OCI-LY7 (cell line): Measurements from ENCODE around the gene TXNRD1. TPM values are rescaled to one million over a fixed set of nuclear protein-coding genes. Genes with fewer than 3 reads are reported as not detected.

Experiments
- BruUV-seq: library from RNA; stranded (reverse); fragments of 400-500 nt; replicated peaks from 2 replicates; lab custom pipeline; 2021; lab: Mats Ljungman, UMichigan
- CTCF ChIA-PET: fragments of 300-600 bp; sonication (Branson Sonifier 250); formaldehyde crosslinking; loops from one replicate; lab custom pipeline; 2022; ENCODE audit warnings: antibody characterized with exemption; ENCODE audit not compliant: unreplicated experiment; lab: Charles Lee
- POLR2A ChIA-PET: fragments of 300-600 bp; sonication (Branson Sonifier 250); formaldehyde crosslinking; loops from one replicate; lab custom pipeline; 2022; ENCODE audit warnings: antibody characterized with exemption; lab: Charles Lee
- DNase-seq: peaks from one replicate; pipeline ENCODE4 v3.0.0-alpha.2; 2015; ENCODE audit warnings: low spot score
- H2AFZ ChIP-seq: fragments of 200-600 bp; sonication (generic), shearing (Covaris generic); 2 replicates; pipeline ENCODE4 v1.6.1; 2014; ENCODE audit warnings: mild to moderate bottlenecking, antibody characterized with exemption, low read length, moderate library complexity
- H3K27ac ChIP-seq: fragments of 200-600 bp; sonication (generic); 2 replicates; pipeline ENCODE4 v1.5.1; 2014; ENCODE audit warnings: mixed run types, low read depth, mild to moderate bottlenecking, moderate library complexity, low read length, inconsistent platforms; ENCODE audit not compliant: poor library complexity, severe bottlenecking
- H3K36me3 ChIP-seq: fragments of 200-600 bp; sonication (generic); 2 replicates; pipeline ENCODE4 v1.6.1; 2014; ENCODE audit warnings: mild to moderate bottlenecking, antibody characterized with exemption, low read length, moderate library complexity, mixed read lengths; ENCODE audit not compliant: insufficient read depth
- H3K4me1 ChIP-seq: fragments of 200-600 bp; sonication (generic); 2 replicates; pipeline ENCODE4 v1.5.1; 2014; ENCODE audit warnings: mild to moderate bottlenecking, low read length; ENCODE audit not compliant: insufficient read depth, poor library complexity, severe bottlenecking
- H3K4me2 ChIP-seq: fragments of 200-600 bp; sonication (generic); 2 replicates; pipeline ENCODE4 v1.6.1; 2014; ENCODE audit warnings: mild to moderate bottlenecking, low read length
- H3K4me3 ChIP-seq: fragments of 200-600 bp; sonication (generic); 2 replicates; pipeline ENCODE4 v1.5.1; 2014; ENCODE audit warnings: mild to moderate bottlenecking, low read depth, low read length; ENCODE audit not compliant: poor library complexity, severe bottlenecking
- H3K79me2 ChIP-seq: fragments of 200-600 bp; sonication (generic); 2 replicates; pipeline ENCODE4 v1.6.1; 2016; ENCODE audit warnings: low read depth, mild to moderate bottlenecking, low read length, moderate library complexity, mixed read lengths; ENCODE audit not compliant: insufficient read depth
- H3K9me2 ChIP-seq: fragments of 200-600 bp; sonication (generic); 2 replicates; pipeline ENCODE4 v1.6.1; 2016; ENCODE audit warnings: mild to moderate bottlenecking, low read length, mixed read lengths; ENCODE audit not compliant: insufficient read depth
- H3K9me3 ChIP-seq: fragments of 200-600 bp; sonication (generic); 2 replicates; pipeline ENCODE4 v1.6.1; 2014; ENCODE audit warnings: mild to moderate bottlenecking, mixed run types, low read length, mixed read lengths
- H4K20me1 ChIP-seq: fragments of 200-600 bp; sonication (generic); 2 replicates; pipeline ENCODE4 v1.6.1; 2014; ENCODE audit warnings: mild to moderate bottlenecking, antibody characterized with exemption, low read length, moderate library complexity, mixed read lengths; ENCODE audit not compliant: insufficient read depth
- CTCF ChIP-seq: fragments of 200-600 bp; sonication (generic); conservative IDR thresholded peaks from 2 replicates; pipeline ENCODE4 v1.5.1; 2014; ENCODE audit warnings: mild to moderate bottlenecking, antibody characterized with exemption, low read length, moderate library complexity, mixed read lengths
- EZH2phosphoT487 ChIP-seq: fragments of 200-600 bp; sonication (generic); IDR thresholded peaks from 2 replicates; pipeline ENCODE4 v1.6.1; 2018; ENCODE audit warnings: low read depth, borderline replicate concordance, mild to moderate bottlenecking, mixed run types, antibody characterized with exemption, low read length, moderate library complexity, mixed read lengths
- intact Hi-C: fragments of 100-400 bp; cut with micrococcal nuclease; formaldehyde crosslinking; loops from one replicate; pipeline ENCODE4 v1.10.0; 2022; ENCODE audit not compliant: unreplicated experiment
- total RNA-seq, 2 experiments: library from RNA; depleted of rRNA in 1 of 2; stranded (reverse); fragments of >200 nt in 1 of 2; shearing (Covaris generic) in 1 of 2; gene quantifications; 2 replicates each; pipeline ENCODE4 v1.2.3, GENCODE V29; 2014 to 2022

TXNRD1 gene
- total RNA-seq, 2 experiments from 2014 or later: 117 to 132 TPM

GRCh38 chr12:104276273-104277131, 60.9 kb downstream of the TXNRD1 start:
- TF ChIP-seq EZH2phosphoT487: no peak
- no peak for TF ChIP-seq CTCF
- Histone ChIP-seq H4K20me1 (no peaks in the 10 kb centered on the region), H2AFZ (peak overlapping the region; percentile 97), H3K9me3 (no peaks in the 10 kb centered on the region), H3K9me2 (no peaks in the 10 kb centered on the region), H3K36me3 (no peaks in the 10 kb centered on the region), H3K79me2 (no peaks in the 10 kb centered on the region), H3K4me2 (peak overlapping the region; percentile 91), H3K4me1 (peaks cover 18% of the 10 kb centered on the region), H3K27ac (peak overlapping the region; percentile 59), H3K4me3 (peak overlapping the region; percentile 62)
- intact Hi-C loops: no loop called here
- CTCF ChIA-PET: interaction anchor here (0.9 to 1.4 kb wide), 3 partner anchors 8 to 13 kb away, joined by 3 to 7 read pairs (median 4); no protein-coding TSS in a partner anchor
- BruUV-seq: no TSS peak
- peak; percentile 65 for DNase-seq
- POLR2A ChIA-PET: interaction anchor here (0.6 to 5.1 kb wide), 10 partner anchors 10 to 812 kb away, joined by 3 to 72 read pairs (median 4); partner anchors contain the start of gene EID3

- ChIA-PET CTCF (no interaction called here), POLR2A (interaction anchor here (5.1 kb wide), 1 partner anchor 7 kb away, joined by 72 read pairs; no protein-coding TSS in a partner anchor)
- DNase-seq: no peak
- Histone ChIP-seq H3K36me3 (no peaks in the 10 kb centered on the region), H3K4me3 (no peak overlapping the region), H3K9me2 (no peaks in the 10 kb centered on the region), H3K27ac (no peak overlapping the region), H3K4me2 (no peak overlapping the region), H3K4me1 (peaks cover 18% of the 10 kb centered on the region), H3K9me3 (no peaks in the 10 kb centered on the region), H2AFZ (no peak overlapping the region), H3K79me2 (no peaks in the 10 kb centered on the region), H4K20me1 (no peaks in the 10 kb centered on the region)
- TF ChIP-seq CTCF (no peak), EZH2phosphoT487 (no peak)
- BruUV-seq: no TSS peak
- intact Hi-C loops: no loop called here
Measured at GRCh38 chr12:104279164-104279563, 63.6 kb downstream of the TXNRD1 start.
